Large intestine (tissue), 3 donors: ENCODE measurements around the gene PNPLA1. TPM values are rescaled to one million over a fixed set of nuclear protein-coding genes. Genes with fewer than 3 reads are reported as not detected.

ENCODE experiments used
- DNase-seq, 2 donors: peaks; one replicate each; pipeline versions ENCODE4 v3.0.0 to v3.0.0-alpha.2; 2013
- H3K27ac ChIP-seq: one replicate; pipeline ENCODE4 v1.5.1; 2013; ENCODE audit warnings: low read length
- H3K27me3 ChIP-seq: 2 replicates; pipeline ENCODE4 v1.6.1; 2013; ENCODE audit warnings: low read length; ENCODE audit not compliant: control insufficient read depth, insufficient read depth
- H3K36me3 ChIP-seq: 2 replicates; pipeline ENCODE4 v1.6.1; 2013; ENCODE audit warnings: low read length; ENCODE audit not compliant: control insufficient read depth, insufficient read depth
- H3K4me1 ChIP-seq: one replicate; pipeline ENCODE4 v1.6.1; 2013; ENCODE audit warnings: low read length; ENCODE audit not compliant: control insufficient read depth, insufficient read depth
- H3K4me3 ChIP-seq: one replicate; pipeline ENCODE4 v1.5.1; 2013; ENCODE audit warnings: low read length
- H3K9me3 ChIP-seq: one replicate; pipeline ENCODE4 v1.6.1; 2013; ENCODE audit warnings: mild to moderate bottlenecking, low read depth, low read length, moderate library complexity; ENCODE audit not compliant: control insufficient read depth
- WGBS: methylation state at CpG from one replicate; pipeline ENCODE4 v1.1.5; 2013; ENCODE audit warnings: low lambda C conversion rate; ENCODE audit not compliant: insufficient coverage; 5-methylcytosine and 5-hydroxymethylcytosine counted together
- polyA plus RNA-seq: library from polyadenylated mRNA; unstranded; fragments of 120-200 nt; gene quantifications from one replicate; pipeline ENCODE4 v1.2.1, GENCODE V29; 2013

The PNPLA1 gene
- polyA plus RNA-seq, 1 donor = 3.3 TPM

GRCh38 chr6:36285187-36285671, 15.4 kb downstream of the PNPLA1 start:
- Histone ChIP-seq H3K36me3 (no peaks in the 10 kb centered on the region), H3K4me1 (peaks cover 18% of the 10 kb centered on the region), H3K9me3 (no peaks in the 10 kb centered on the region), H3K27me3 (peaks cover 19% of the 10 kb centered on the region), H3K4me3 (no peak overlapping the region), H3K27ac (no peak overlapping the region)
- WGBS = no CpG with 5 or more reads among the region's 26 CpGs
- no peak for DNase-seq

DNA sequence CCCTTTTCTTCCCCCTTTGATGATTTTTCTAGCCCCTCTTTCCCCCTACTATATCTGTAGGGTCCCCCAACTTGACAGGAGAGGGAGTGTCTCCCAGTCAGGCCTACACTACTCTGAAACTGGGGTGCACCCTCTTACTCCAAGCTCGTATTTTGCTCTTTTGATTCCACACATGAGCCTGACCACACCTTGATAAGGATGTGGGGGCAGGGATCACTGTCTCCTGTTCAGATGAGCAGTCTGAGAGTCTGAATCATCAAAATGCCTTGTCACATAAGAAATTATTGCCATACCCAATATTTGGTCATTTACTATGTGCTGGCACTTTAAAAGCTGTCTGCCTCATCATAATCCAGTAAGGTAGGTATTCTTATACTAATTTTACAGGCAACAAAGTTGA, 15.9 kb downstream of the PNPLA1 start:
- Histone ChIP-seq H3K9me3 (no peaks in the 10 kb centered on the region), H3K4me3 (no peak overlapping the region), H3K27ac (no peak overlapping the region), H3K4me1 (peaks cover 24% of the 10 kb centered on the region), H3K36me3 (no peaks in the 10 kb centered on the region), H3K27me3 (peaks cover 19% of the 10 kb centered on the region)
- DNase-seq = peak; percentile 36 to 57
- WGBS = no CpG with 5 or more reads among the region's 1 CpG

GRCh38 chr6:36286858-36287257, 17.0 kb downstream of the PNPLA1 start:
- H3K4me3 ChIP-seq = no peak overlapping the region
- no peak for DNase-seq
- H3K36me3 ChIP-seq = no peaks in the 10 kb centered on the region
- H3K9me3 ChIP-seq = no peaks in the 10 kb centered on the region
- H3K27ac ChIP-seq = no peak overlapping the region
- peaks cover 33% of the 10 kb centered on the region for H3K4me1 ChIP-seq
- WGBS = 83% methylated on average over 2 of the region's 5 CpGs
- H3K27me3 ChIP-seq = peaks cover 19% of the 10 kb centered on the region

- Histone ChIP-seq H3K9me3 (no peaks in the 10 kb centered on the region), H3K27ac (peak overlapping the region; percentile 99), H3K4me3 (no peak overlapping the region), H3K36me3 (no peaks in the 10 kb centered on the region), H3K4me1 (peaks cover 45% of the 10 kb centered on the region), H3K27me3 (peaks cover 18% of the 10 kb centered on the region)
- no CpG with 5 or more reads among the region's 7 CpGs for WGBS
- peak in 1 of 2 donors; percentile 12 for DNase-seq
Observed at GRCh38 chr6:36289281-36289878, 19.5 kb downstream of the PNPLA1 start.

DNA sequence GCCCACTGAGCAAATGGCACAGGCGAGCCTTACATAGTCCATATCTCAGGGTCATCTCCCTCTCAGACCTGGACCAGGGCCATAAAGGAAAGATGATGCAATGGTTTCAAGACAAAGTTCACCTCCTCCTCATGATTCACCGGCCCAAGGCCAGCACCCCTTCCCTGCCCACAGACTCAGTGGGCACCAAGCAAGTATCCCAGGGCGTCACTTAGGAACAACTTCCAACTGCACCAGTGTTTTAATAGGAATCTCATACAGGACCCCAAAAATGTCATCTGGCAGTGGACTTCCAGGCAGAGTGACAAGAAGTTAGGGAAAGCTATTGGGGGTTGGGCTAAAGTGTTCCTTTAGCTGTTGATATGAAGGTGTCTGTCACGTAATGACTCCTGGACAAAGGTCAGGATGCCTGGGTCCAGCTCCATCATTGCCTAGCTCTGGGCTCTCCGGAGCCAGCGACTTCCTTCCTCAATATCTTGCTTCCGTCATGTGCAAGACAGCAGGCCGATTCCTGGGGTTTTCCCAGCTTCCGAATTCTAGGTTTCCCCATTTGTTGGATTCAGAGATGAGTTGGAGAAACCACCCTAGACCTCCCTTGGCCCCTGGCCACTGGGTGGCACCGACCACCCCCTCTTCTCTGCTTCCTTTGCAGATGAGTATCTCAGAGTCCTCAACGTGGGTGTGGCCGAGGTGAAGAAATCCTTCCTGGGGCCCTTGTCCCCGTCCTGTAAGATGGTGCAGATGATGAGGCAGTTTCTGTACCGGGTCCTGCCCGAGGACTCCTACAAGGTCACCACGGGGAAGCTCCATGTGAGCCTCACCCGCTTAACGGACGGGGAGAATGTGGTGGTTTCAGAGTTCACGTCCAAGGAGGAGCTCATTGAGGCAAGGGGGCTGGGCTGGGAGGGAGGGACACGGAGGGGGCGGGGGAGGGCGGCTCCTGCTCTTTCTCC, 21.1 kb downstream of the PNPLA1 start:
- Histone ChIP-seq H3K9me3 (no peaks in the 10 kb centered on the region), H3K4me1 (peaks cover 38% of the 10 kb centered on the region), H3K27ac (peak overlapping the region; percentile 99), H3K4me3 (peak overlapping the region; percentile 14), H3K36me3 (no peaks in the 10 kb centered on the region), H3K27me3 (peaks cover 4% of the 10 kb centered on the region)
- peak; percentile 93 to 97 for DNase-seq
- 0% methylated on average over 1 of the region's 23 CpGs for WGBS

GRCh38 chr6:36292170-36292569, 22.3 kb downstream of the PNPLA1 start:
- Histone ChIP-seq H3K4me1 (peaks cover 38% of the 10 kb centered on the region), H3K9me3 (no peaks in the 10 kb centered on the region), H3K4me3 (no peak overlapping the region), H3K27ac (peak overlapping the region; percentile 99), H3K27me3 (peaks cover 2% of the 10 kb centered on the region), H3K36me3 (no peaks in the 10 kb centered on the region)
- WGBS = no CpG with 5 or more reads among the region's 6 CpGs
- DNase-seq = no peak

GRCh38 chr6:36296240-36296639, 26.4 kb downstream of the PNPLA1 start:
- no peaks in the 10 kb centered on the region for H3K36me3 ChIP-seq
- DNase-seq = no peak
- peaks cover 17% of the 10 kb centered on the region for H3K4me1 ChIP-seq
- no peaks in the 10 kb centered on the region for H3K27me3 ChIP-seq
- H3K9me3 ChIP-seq = no peaks in the 10 kb centered on the region
- 100% methylated on average over 1 of the region's 1 CpG for WGBS
- no peak overlapping the region for H3K27ac ChIP-seq
- H3K4me3 ChIP-seq = no peak overlapping the region

GRCh38 chr6:36297051-36297450, 27.2 kb downstream of the PNPLA1 start:
- Histone ChIP-seq H3K9me3 (no peaks in the 10 kb centered on the region), H3K36me3 (no peaks in the 10 kb centered on the region), H3K4me1 (peaks cover 10% of the 10 kb centered on the region), H3K27ac (no peak overlapping the region), H3K4me3 (no peak overlapping the region), H3K27me3 (no peaks in the 10 kb centered on the region)
- no peak for DNase-seq
- WGBS = no CpG with 5 or more reads among the region's 6 CpGs

DNA sequence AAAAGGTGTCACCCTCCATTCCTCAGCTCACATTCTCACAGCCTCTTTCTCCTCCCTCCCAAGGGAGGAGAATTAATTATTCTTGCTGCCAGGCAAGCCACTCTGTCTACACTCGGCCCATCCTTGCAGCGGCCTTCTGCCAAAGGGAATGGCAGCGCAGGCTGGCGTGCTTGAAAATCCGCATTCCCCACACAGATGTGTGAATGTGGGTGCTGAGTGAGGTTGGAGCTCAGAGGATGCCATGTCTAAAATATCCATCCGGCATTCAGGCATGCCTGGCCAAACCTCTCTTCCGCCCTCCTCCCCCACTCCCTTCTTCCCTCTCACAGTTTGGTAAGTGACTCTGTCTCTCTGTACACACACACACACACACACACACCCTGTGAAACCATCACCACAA, 27.7 kb downstream of the PNPLA1 start:
- H3K27ac ChIP-seq = no peak overlapping the region
- H3K9me3 ChIP-seq = no peaks in the 10 kb centered on the region
- no peaks in the 10 kb centered on the region for H3K36me3 ChIP-seq
- WGBS = no CpG with 5 or more reads among the region's 7 CpGs
- H3K4me3 ChIP-seq = no peak overlapping the region
- no peak for DNase-seq
- H3K4me1 ChIP-seq = peaks cover 5% of the 10 kb centered on the region
- H3K27me3 ChIP-seq = no peaks in the 10 kb centered on the region

- no peaks in the 10 kb centered on the region for H3K4me1 ChIP-seq
- no peaks in the 10 kb centered on the region for H3K27me3 ChIP-seq
- no peaks in the 10 kb centered on the region for H3K36me3 ChIP-seq
- H3K9me3 ChIP-seq = no peaks in the 10 kb centered on the region
- WGBS = 100% methylated on average over 1 of the region's 4 CpGs
- no peak overlapping the region for H3K27ac ChIP-seq
- H3K4me3 ChIP-seq = no peak overlapping the region
- DNase-seq = no peak
Observed at GRCh38 chr6:36298027-36298426, 28.2 kb downstream of the PNPLA1 start.
